ENCODE measurements around the gene FBXL4.

- TF ChIP-seq EP300 (IDR thresholded peaks at IDR 0.05), result no peak
- TF ChIP-seq, protein P1, sequence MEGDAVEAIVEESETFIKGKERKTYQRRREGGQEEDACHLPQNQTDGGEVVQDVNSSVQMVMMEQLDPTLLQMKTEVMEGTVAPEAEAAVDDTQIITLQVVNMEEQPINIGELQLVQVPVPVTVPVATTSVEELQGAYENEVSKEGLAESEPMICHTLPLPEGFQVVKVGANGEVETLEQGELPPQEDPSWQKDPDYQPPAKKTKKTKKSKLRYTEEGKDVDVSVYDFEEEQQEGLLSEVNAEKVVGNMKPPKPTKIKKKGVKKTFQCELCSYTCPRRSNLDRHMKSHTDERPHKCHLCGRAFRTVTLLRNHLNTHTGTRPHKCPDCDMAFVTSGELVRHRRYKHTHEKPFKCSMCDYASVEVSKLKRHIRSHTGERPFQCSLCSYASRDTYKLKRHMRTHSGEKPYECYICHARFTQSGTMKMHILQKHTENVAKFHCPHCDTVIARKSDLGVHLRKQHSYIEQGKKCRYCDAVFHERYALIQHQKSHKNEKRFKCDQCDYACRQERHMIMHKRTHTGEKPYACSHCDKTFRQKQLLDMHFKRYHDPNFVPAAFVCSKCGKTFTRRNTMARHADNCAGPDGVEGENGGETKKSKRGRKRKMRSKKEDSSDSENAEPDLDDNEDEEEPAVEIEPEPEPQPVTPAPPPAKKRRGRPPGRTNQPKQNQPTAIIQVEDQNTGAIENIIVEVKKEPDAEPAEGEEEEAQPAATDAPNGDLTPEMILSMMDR (IDR thresholded peaks at IDR 0.05), result no peak
These were observed 72.4 kb downstream of the FBXL4 start for GRCh38 chr6:98875375-98875774.
